B cell (primary cell): ENCODE data around the gene PPP6R1.

ENCODE experiments used
- CTCF ChIP-seq: fragments of 200-600 bp; IDR thresholded peaks from one replicate; pipeline ENCODE4 v1.8.0; 2022; ENCODE audit warnings: antibody characterized with exemption, mild to moderate bottlenecking
- EZH2 ChIP-seq: IDR thresholded peaks from 2 replicates; pipeline ENCODE4 v1.6.1; 2012; ENCODE audit warnings: borderline replicate concordance, low read depth, mild to moderate bottlenecking, moderate library complexity, low read length; ENCODE audit not compliant: insufficient read depth, poor library complexity, severe bottlenecking

GRCh38 chr19:55229789-55230182 lies 29.0 kb downstream of the PPP6R1 start:
- TF ChIP-seq CTCF (no peak), EZH2 (no peak)
